Stimulated activated CD8-positive, alpha-beta memory T cell treated with anti-CD3 and anti-CD28 coated beads, Interleukin-12 subunit alpha, Interleukin-12 subunit beta, amount 100 ng/mL, for 1 hour (primary cell): Measurements from ENCODE around the gene FPR1.
"Not testable (repeated sequence)": the region's sequence is repeated elsewhere in the genome, so short reads cannot be mapped to it uniquely, and the experiment has no call there.

Source experiments
- DNase-seq: peaks from one replicate; pipeline ENCODE4 v3.0.0-alpha.2; 2020; ENCODE audit warnings: low read depth

FPR1 gene

DNA sequence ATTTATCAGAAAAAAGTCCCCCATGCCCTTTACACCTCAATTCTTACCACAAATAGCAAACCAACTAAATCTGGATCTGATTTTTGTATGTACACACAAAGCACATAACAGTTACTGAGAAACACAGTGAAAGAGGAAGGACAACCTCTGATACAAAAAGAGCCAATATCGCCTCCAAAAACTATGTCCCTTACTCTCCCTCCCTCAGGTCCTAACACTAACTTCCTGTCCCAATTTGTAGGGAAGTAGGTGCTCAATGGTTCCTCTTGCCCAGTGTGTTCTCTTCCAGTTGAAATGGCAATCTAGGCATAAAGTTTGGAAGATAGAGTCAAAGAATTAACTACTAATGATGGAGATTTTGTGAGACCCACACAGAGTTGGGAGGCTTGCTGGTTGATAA is 27.5 kb upstream of the FPR1 start:
- DNase-seq = no peak

DNA sequence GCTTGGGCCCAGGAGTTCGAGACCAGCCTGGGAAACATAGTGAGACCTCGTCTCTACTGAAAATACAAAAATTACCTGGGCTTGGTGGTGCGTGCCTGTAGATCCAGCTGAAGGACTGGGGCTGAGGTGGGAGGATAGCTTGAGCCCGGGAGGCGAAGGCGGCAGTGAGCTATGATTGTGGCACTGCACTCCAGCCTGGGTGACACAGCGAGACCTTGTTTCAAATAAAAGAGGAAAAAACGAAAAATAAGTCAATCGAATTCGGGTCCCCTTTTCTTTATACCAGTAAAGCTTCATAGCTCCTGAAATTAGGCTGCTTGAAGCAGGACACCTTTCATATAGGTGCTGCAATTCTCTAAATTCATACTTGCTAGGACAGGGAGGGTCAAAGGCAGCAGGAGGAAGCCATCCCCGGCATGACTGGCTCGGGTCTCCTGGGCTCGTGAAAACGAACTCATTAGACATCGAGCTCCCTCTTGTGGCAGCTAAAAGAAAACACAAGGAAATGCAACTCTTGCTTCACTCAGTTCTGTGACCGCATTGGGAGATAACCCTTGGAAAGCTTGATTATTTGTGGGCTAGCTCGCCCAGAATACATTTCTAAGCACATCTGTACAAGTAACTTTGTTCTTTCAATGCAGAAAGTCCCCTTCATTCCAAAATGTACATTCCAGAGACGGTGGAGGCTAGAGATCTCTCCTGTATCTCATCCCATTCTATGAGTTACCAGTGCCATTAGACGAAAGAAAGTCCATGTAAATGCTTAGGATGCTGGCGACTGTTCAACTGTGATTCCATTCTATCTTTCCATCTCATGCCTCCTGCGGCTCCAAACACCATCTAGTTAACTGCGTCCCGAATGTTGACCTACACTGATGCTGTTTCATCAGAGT is 26.1 kb upstream of the FPR1 start:
- DNase-seq = no peak

DNA sequence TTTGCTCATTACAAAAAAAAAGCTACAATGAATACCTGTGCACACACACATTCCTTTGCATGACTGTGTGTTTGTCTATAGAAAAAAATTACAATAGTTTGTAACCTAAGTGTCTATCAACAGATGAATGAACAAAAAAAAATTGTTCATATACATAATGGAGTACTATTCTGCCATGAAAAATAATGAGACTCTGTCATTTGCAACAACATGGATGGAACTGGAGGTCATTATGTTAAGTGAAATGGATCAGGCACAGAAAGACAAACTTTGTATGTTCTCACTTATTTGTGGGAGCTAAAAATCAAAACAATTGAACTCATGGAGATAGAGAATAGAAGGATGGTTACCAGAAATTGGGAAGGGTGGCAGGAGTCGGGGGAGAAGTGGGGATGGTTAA is 24.9 kb upstream of the FPR1 start:
- not testable (repeated sequence) for DNase-seq

DNA sequence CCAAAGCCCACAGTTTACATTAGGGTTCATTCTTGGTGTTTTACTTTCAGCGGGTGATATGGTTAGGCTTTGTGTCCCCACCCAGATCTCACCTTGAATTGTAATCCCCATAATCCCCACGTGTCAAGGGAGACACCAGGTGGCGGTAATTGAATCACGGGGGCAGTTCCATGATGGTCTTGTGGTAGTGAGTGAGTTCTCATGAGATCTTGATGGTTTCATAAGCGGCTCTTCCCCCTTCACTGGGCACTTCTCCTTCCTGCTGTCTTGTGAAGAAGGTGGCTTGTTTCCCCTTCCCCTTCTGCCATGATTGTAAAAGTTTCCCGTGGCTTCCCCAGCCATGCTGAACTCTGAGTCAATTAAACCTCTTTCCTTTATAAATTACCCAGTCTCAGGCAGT is 21.3 kb upstream of the FPR1 start:
- no peak for DNase-seq

DNA sequence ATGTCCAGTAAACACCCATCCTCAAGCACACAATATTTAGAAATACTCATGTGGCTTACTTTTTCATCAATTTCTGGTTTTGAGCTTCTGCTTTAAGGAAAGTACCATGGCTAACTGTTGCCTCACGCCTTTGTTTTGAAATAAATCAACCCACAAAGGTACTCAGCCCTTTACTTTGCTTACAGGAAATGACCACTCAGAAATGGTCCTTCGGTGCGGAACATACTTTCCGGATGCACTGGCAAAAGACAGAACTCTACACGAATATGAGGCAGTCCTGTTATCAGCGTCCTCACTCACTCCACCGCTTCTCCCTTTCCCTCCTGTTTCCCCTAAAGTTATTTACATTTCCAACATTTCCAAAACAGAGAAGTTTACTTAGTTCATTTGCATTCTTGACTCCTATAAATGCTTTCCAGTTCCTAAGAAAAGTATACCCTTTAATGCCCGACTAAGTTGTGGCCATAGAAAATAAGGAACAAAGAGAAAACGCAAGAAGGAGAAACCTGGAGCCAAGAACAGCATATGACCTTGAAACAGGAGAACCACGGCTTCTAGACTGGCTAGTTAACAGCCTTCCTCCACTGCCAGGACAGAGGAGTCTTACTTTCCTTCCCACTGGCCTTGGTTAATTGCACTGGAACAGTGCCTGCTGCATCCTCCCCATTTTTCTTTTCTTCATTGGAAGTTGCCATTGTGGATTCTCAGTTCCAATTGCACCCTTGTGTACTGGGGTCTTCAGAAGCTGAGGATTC is 19.9 kb upstream of the FPR1 start:
- DNase-seq = no peak

DNA sequence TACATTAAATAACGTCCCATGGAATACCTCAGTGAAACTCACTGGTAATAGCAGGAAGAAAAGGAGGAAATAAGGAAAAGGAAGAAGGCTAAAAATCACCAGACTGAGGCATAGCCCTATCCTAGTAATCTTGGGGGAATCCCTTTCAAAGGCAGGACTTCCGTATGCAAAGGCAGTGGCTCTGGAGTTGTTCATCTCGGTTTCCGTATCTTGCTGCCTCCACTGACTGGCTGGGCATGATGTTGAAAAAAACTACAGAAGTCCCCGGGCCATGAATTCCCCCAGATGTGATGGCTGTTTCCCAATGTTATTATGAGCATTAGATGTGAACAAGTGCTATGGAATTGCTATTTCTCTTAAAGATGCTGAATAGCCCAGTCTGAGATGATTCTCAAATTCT is 14.8 kb upstream of the FPR1 start:
- DNase-seq = no peak

DNA sequence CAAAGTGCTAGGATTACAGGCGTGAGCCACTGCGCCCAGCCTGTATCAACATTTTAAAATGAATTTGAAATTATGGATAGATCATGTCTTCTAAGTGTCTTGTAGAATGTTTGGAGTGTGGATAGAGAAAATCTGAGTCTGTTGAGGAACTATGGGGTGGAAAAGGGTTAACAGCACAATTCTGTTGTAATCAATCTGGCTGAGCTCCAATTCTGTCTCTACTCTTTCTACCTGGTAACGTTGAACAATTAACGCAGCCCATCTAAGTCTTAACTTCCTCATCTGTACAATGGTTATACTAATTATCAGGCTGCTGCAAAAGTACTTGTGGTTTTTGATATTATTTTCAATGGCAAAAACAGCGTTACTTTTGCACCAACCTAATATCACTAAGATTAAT is 13.4 kb upstream of the FPR1 start:
- DNase-seq = no peak

DNA sequence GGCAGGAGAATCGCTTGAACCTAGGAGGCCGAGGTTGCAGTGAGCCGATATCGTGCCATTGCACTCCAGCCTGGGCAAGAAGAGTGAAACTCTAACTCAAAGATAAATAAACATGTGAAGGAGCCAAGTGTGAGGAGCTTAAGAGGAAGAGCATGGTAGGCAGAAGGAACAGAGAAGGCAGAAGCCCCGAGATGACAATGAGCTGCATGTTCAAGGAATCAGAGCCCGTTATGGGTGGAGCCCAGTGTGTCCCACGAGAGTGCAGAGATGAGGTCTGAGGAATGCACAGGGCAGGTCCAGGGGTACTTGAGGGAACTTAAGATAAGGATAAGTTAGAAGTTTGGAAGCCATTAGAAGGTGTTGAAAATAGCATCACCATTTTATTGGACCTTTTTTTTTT is 10.0 kb upstream of the FPR1 start:
- no peak for DNase-seq

DNA sequence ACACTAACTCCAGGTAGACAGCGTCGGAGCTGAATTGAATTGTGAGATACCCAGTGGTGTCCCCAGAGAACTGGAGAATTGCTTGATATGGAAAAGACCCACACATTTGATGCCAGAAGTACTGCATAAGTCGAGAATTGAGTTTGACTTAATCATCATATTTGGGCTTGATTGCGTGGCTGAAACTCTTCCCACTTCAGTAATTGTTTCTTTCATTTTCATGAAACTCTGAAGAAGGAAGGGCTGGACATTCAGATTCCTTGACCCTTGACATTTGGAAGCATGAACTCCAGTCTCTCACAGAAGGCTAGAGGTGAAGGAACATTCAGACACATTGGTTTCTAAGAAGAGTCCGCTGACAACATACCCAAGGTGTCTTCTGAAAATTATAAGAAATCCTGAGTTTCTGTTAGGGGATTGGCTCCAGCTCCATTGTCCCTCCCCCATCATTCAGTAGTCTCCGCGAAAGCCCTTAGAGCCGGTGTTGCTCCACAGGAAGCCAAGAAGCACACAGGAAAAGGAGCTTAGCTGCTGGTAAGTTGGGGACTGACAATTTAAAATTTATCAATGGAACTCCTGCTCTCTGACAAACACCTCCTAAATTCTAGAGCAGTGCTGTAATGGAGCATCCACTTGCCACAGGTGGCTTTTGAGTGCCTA is 9.1 kb upstream of the FPR1 start, which contains the start of gene FPR2:
TSS of gene FPR2 (plus strand) at position 484 of the 660 bp plus-strand sequence. CDS start 7,479 bp downstream, outside the sequence.
- DNase-seq = no peak

DNA sequence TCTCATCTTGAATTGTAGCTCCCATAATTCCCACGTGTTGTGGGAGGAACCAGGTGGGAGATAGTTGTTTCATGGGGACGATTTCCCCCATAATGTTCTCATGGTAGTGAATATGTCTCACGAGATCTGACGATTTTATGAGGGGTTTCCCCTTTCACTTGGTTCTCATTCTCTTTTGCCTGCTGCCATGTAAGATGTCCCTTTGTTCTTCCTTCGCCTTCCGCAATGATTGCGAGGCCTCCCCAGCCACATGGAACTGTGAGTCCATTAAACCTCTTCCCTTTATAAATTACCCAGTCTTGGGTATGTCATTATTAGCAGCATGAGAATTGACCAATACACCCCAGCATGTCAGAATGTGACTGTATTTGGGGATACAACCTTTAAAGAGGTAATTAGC is 3.9 kb upstream of the FPR1 start:
- DNase-seq = no peak

DNA sequence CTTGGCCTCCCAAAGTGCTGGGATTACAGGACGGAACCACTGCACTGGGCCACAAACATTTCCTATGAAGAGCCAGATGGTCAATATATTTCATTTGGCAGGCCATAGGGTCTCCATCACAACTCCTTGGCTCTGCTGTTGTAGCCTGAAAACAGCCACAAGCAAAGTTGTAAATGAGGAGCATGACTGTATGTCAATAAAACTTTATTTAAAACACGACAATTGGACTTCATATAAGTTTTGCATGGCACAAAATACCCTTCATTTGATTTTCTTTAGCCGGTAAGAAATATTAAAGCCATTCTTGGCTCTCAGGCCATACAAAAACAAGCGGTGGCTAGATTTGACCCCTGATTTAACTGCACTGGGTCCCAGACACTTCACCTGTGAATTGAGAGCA is 3.1 kb upstream of the FPR1 start:
- no peak for DNase-seq

DNA sequence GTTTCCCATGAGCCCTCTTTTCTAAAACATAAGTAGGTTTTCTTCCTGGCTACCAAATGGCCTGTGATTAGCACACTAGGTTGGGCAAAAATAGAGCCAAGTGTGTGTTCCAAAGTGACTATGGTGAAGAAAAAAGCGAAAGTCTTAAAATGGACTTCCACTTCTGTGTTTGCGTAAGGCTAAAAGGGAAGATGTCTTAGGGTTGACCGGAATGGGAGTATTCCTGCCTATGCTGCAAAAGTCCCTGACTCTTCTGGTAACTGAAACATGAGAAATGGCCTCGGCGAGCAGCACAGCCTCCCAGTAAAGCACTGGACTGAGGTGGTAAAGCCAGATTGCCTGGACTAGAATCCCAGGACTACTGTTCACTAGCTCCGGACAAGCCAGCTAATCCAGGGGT is 2.4 kb upstream of the FPR1 start:
- no peak for DNase-seq

DNA sequence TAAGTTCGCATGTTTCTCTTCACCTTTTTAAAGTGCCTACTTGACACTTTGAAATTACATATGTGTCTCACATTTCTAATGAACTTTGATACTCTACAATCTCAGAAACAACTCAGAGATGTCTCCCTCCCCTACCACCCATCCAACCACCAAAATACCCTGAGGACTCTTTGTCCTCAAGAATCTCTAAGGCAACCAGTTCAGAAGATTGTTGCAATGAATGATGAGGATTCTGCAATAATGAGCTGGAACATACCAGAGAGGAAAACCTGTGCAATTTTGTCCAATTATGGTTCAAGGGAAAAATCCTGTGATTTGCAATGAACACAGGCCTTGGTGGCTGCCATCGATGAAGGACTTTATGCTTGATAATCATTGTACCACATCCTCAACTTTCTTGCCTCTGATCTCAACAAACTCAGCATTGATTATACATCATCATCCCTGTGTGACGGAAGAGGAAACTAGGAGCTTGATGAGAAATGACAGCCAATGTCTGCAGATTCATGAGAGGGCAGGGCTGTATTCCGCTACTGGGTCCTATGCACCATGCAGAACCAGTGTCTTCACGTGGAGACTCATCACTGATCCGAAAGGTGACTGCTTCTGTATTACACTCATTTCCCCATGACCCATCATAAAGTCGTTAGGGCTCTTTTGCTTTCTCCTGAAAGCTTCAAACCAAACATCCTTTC is 1.1 kb downstream of the FPR1 start:
- DNase-seq = no peak

DNA sequence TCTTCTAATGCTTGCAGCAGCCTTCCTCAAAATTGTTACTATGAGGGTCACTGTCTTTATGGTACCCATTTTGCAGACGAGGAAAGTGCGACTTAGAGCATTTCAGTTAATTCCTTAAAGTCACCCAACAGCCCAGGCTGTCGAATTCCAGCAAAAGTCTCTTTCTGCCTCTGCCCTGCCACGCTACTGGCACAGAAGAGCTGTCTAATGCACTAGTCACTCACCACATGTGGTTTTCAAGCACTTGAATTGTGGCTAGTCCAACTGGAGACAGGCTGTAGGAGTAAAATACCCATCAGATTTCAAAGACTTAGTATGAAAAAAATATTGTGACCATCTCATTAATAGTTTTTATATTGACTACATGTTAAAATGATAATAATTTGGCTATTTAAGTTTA is 1.7 kb downstream of the FPR1 start:
- DNase-seq = no peak

DNA sequence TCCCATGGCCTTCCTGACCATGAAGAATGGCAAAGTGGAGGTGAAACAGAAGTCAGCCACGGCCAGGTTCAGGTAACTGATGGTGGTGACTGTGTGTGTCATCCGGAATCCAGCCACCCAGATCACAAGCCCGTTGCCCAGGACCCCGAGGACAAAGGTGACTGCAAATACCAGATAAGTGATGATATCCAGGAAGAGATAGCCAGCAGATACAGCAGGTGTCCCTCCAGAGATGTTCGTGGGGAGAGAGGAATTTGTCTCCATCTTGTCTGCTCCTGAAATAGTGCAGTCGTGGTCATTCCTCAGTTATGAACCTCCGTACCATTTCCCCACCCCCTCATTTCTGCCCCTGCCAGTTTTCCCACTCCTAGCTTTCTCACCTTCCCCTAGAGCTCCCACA is 4.9 kb downstream of the FPR1 start:
- no peak for DNase-seq

DNA sequence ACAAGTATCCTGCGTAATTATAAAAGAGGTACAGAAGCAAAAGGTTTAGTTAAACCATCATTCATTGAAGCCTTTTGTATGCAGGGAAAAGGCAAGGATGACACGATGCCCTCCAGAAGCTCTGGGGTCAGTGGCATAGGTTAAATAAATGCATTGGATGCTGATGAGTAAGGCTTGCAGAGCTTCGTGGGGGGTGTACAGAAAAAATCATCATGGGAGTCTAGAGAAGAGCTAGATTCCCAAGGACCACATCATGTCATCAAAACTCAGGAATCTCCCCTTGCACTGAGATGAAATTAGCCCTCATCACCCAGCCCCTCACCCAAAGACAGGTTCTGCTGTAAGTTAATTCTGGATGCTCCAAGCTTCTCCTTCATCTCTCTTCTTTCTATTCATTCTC is 8.3 kb downstream of the FPR1 start:
- DNase-seq = no peak

DNA sequence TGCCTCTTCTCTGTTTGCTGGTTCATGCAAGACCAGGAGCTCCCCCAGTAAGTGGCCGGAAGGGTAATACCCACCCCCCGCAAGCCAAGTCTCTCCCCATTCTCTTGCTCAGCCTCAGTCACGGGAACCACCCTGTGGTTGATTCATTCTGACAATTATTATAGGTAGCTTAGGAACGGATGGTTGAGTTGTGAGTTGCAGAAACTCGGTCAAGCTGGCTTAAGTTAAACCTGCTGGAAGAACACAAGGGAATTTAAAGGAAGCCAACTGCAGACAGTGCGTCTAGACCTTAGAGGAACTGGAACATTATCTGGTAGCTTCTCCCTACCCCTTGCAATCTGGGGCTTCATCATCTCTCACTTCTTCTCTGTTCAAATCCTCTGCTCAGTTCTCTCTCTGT is 8.9 kb downstream of the FPR1 start:
- no peak for DNase-seq

DNA sequence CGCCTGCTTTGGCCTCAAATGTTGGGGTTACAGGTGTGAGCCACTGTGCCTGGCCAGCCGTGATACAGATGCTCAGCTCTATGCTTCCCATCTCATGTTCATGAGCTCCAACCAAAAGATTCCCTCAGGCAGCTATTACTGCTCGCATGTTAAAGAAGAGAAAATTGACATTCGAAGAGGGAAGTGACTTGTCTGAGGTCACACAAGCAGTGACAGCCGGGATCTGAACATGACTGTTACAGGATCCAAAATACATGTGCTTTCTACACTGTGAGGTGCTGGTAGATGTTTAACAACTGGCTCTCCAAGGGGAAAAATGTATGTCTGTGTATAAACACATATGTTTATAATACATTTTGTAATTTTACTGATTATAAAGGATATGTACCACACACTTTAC is 11.3 kb downstream of the FPR1 start:
- DNase-seq = no peak

DNA sequence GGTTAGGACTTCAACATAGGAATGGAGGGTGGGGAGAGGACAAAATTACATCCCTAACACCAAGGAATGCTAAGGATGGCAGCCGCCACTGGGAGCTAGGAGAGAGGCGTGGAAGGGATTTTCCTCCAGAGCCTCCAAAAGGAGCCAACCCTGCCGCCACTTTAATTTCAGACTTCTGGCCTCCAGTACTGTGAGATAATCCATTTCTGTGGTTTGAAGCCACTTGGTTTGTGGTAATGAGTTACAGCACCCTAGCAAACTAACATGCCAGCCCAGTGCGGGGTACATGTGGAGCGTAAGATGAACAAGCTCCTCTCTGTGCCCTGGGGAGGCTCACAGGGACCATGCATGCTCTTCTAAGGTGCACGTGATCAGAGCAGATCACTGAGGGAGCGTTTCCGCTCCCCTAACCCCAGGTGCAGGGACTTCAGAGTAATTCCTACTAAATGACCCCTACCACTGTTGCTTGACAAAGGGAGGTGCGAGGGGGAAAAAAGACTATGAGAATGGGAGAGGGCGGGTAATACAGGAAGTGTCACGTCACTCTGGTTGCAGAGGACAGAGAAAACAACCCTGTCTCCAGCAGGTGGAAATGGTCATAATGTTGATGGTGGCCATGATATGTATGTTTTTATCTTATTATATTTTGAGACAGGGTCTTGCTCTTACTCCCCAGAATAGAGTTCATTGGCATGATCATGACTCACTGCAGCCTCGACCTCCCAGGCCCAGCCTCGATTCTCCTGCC is 12.0 kb downstream of the FPR1 start:
- DNase-seq = no peak

DNA sequence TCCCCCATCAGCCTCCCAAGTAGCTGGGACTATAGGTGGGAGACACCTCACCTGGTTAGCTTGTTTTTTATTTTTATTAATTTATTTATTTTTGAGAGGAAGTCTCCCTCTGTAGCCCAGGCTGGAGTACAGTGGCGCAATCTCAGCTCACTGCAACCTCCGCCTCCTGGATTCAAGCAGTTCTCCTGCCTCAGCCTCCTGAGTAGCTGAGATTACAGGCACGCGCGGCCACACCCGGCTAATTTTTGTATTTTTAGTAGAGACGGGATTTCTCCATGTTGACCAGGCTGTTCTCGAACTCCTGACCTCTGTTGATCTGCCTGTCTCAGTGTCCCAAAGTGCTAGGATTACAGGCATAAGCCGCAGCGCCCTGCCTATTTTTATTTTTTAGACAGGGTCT is 13.2 kb downstream of the FPR1 start:
- not testable (repeated sequence) for DNase-seq

DNA sequence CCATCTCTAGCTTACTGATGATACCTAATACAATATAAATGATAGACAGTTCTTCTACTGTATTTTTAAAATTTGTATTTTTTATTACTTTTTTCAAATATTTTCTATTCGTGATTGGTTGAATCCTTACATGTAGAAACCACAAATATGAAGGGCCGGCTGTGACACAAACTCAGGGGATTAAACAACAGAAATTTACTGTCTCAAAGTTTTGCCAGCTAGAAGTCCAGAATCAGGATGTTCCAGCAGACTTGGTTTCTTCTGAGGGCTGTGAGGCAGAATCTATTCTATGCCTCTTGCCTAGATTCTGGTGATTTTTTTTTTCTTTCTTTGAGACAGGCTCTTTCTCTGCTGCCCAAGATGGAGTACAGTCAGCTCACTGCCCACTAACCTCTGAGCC is 13.8 kb downstream of the FPR1 start:
- no peak for DNase-seq

DNA sequence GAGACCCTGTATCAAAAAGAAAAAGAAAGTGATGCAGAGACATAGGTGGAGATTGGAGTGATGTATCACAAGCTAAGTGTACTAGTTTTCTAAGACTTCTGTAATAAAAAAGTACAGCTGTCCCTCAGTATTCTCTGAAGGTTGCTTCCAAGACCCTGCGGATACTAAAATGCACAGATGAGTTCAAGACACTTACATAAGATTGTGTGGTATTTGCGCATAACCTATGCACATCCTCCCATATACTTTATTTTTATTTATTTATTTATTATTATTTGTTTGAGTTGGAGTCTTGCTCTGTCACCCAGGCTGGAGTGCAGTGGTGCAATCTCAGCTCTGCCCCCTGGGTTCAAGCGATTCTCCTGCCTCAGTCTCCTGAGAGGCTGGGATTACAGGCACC is 14.3 kb downstream of the FPR1 start:
- DNase-seq = no peak
